Left lung (tissue), 10 donors: Measurements from ENCODE around the gene IGSF23. TPM values are rescaled to one million over a fixed set of nuclear protein-coding genes. Genes with fewer than 3 reads are reported as not detected.

Experiments used
- ATAC-seq: fragments of 200-7000 bp; cut with Tn5 transposase; one replicate; pipeline ENCODE4 v1.9.1; 2020; ENCODE audit warnings: moderate library complexity
- DNase-seq, 4 donors: peaks; one replicate each; pipeline ENCODE4 v3.0.0-alpha.2; 2013 to 2020
- H3K27ac ChIP-seq, 2 donors: fragments of 200-600 bp; sonication (generic) in 1 of 2; one replicate each; pipeline versions ENCODE4 v1.5.0 to v1.8.0; 2020 to 2021
- H3K27me3 ChIP-seq, 2 donors: fragments of 200-600 bp; sonication (generic) in 1 of 2; one replicate each; pipeline versions ENCODE4 v1.5.0 to v1.8.0; 2020 to 2021
- H3K36me3 ChIP-seq, 2 donors: fragments of 200-600 bp; sonication (generic) in 1 of 2; one replicate each; pipeline versions ENCODE4 v1.5.0 to v1.8.0; 2020 to 2021
- H3K4me1 ChIP-seq, 2 donors: fragments of 200-600 bp; one replicate each; pipeline ENCODE4 v1.8.0; 2021
- H3K4me3 ChIP-seq, 2 donors: fragments of 200-600 bp; sonication (generic) in 1 of 2; one replicate each; pipeline versions ENCODE4 v1.5.0 to v1.8.0; 2020 to 2021; ENCODE audit warnings: mild to moderate bottlenecking in 1 of 2
- H3K9me3 ChIP-seq, 2 donors: fragments of 200-600 bp; sonication (generic) in 1 of 2; one replicate each; pipeline versions ENCODE4 v1.5.0 to v1.8.0; 2020 to 2021
- CTCF ChIP-seq, 2 donors: fragments of 200-600 bp; sonication (generic) in 1 of 2; IDR thresholded peaks; one replicate each; pipeline versions ENCODE4 v1.5.0 to v1.8.0; 2021; ENCODE audit warnings: antibody characterized with exemption in 2 of 2
- intact Hi-C, 2 donors: fragments of 100-400 bp; cut with DNase I; formaldehyde crosslinking; loops; one replicate each; pipeline versions ENCODE4 v1.11.2 to v1.14.2; 2022
- polyA plus RNA-seq, 6 donors: library from polyadenylated mRNA; unstranded; fragments of 120-200 nt; gene quantifications; one replicate each; pipeline ENCODE4 v1.2.1, GENCODE V29; 2013; ENCODE audit not compliant: insufficient read length in 6 of 6
- total RNA-seq, 2 donors: library from RNA; stranded (reverse); fragmentation: NEBNext Ultra II Directional; extraction: Animal tissue kit (Norgen Biotek cat#: 25700); gene quantifications; one replicate each; pipeline ENCODE4 v1.2.1, GENCODE V29; 2021
- donor health status: DM: no; HTN: yes; CAD: no.
- donor health status: DM: no; HTN: no; CAD: no.

IGSF23 gene
- total and polyA plus RNA-seq, 8 donors: 0.17 to 0.18 TPM; not detected in 6

DNA sequence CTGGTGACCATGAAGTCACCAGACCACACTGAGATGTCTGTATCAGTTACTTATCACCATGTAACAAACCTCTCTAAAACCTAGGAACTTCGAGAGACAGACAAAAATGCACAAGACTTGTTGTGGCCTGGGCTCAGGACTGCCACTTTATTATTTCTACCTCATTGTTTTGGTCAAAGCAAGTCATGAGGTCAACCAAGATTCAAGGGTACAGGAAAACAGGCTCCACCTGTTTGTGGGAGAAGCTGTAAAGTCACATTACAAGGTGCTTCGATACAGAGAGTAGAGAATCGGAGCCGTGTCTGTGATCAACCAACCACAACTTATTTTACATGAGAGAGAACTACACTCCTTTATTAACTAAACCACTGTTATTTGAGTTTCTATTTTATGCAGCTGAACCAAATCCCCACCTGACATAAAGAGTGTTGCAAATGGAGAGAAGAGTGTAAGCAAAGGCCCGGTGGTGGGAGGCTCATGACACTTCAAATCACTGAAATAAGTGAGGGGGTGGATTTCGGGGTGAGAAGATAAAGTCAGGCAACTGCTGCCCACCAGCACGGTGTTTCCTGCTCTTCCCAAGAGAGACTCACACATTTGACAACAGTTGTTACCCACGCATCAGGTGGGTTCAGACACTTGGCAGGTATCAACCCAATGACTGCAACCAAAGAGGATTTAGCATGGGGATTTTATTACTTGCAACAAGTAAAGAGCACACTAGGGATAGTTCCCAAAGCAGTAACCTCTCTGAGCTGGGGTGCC, 39.0 kb upstream of the IGSF23 start:
- Histone ChIP-seq H3K4me3 (no peak overlapping the region), H3K36me3 (no peaks in the 10 kb centered on the region), H3K27me3 (no peaks in the 10 kb centered on the region), H3K27ac (no peak overlapping the region), H3K4me1 (no peaks in the 10 kb centered on the region), H3K9me3 (no peaks in the 10 kb centered on the region)
- intact Hi-C loops: loop anchor here in 1 of 2 donors (5.0 kb wide), 1 partner anchor 83 kb away; no protein-coding TSS in a partner anchor
- ATAC-seq (no peak), DNase-seq (no peak)
- no peak for TF ChIP-seq CTCF (IDR thresholded peaks at IDR 0.05)

DNA sequence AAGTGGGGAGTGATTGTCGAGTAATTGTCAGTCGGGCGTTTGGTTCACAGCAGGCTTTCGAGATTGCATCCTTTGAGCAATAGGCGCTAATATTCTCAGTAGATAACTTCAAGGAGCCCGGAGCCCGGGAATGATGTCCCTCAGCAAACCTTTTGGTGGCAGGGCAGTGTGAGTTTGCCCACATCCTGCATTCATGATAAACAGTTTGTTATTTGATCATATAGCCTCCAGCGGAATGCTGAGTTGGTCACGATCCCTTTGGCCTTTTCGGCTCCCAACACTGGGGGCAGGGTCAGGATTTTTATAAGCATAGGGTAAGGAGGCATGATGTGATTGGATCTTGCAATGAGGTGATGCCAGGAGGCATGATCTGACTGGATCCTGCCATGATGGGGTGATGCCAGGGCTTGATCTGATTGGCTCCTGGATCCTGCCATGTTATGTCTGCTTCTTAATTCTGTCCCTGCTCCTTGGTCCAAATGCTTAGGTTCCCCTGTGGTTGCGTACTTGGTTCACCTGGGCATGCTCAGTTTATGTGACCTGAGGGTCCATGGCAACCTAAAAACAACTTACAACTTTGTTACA, 38.2 kb upstream of the IGSF23 start:
- Histone ChIP-seq H3K9me3 (no peaks in the 10 kb centered on the region), H3K27me3 (no peaks in the 10 kb centered on the region), H3K36me3 (no peaks in the 10 kb centered on the region), H3K4me1 (no peaks in the 10 kb centered on the region), H3K4me3 (no peak overlapping the region), H3K27ac (no peak overlapping the region)
- ATAC-seq (no peak), DNase-seq (no peak)
- TF ChIP-seq CTCF (IDR thresholded peaks at IDR 0.05): no peak
- intact Hi-C loops: loop anchor here in 1 of 2 donors (5.0 kb wide), 1 partner anchor 82 kb away; no protein-coding TSS in a partner anchor

GRCh38 chr19:44576843-44577565, 36.4 kb upstream of the IGSF23 start:
- peak in 1 of 4 donors; percentile 40 for DNase-seq
- ATAC-seq: peak; percentile 95
- intact Hi-C loops: loop anchor here in 1 of 2 donors (5.0 kb wide), 1 partner anchor 80 kb away; no protein-coding TSS in a partner anchor
- Histone ChIP-seq H3K27ac (no peak overlapping the region), H3K4me3 (no peak overlapping the region), H3K36me3 (no peaks in the 10 kb centered on the region), H3K4me1 (no peaks in the 10 kb centered on the region), H3K27me3 (no peaks in the 10 kb centered on the region), H3K9me3 (no peaks in the 10 kb centered on the region)
- peak; percentile 26 to 64 for TF ChIP-seq CTCF (IDR thresholded peaks at IDR 0.05)

DNA sequence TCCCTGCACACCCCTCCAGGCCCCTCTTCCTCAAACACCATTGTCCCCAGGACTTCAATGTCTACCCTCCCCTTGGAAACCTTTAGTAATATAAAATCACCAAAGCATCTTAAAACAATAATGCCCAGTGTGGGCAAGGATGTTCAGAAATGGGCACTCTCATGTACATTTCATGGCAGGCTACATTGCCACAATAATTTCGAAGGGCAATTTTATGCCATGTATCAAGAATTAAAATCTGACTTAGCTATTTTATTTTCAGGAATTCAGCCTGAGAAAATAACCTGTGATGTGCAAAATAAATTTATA, 35.8 kb upstream of the IGSF23 start:
- Histone ChIP-seq H3K27me3 (no peaks in the 10 kb centered on the region), H3K4me1 (no peaks in the 10 kb centered on the region), H3K9me3 (no peaks in the 10 kb centered on the region), H3K27ac (no peak overlapping the region), H3K36me3 (no peaks in the 10 kb centered on the region), H3K4me3 (no peak overlapping the region)
- no peak for TF ChIP-seq CTCF (IDR thresholded peaks at IDR 0.05)
- DNase-seq (no peak), ATAC-seq (no peak)
- intact Hi-C loops: loop anchor here in 1 of 2 donors (5.0 kb wide), 1 partner anchor 80 kb away; no protein-coding TSS in a partner anchor
